Hepatocyte (in vitro differentiated cells): ENCODE data around the gene SPRYD3. TPM values are rescaled to one million over a fixed set of nuclear protein-coding genes. Genes with fewer than 3 reads are reported as not detected.

Source experiments
- DNase-seq: peaks from one replicate; pipeline ENCODE4 v3.0.0-alpha.2; 2016; ENCODE audit warnings: low spot score
- H2AFZ ChIP-seq: fragments of 200-600 bp; sonication (generic); 2 replicates; pipeline ENCODE4 v1.6.0; 2016; ENCODE audit warnings: antibody characterized with exemption, mild to moderate bottlenecking
- H3K27ac ChIP-seq: fragments of 200-600 bp; sonication (generic); 2 replicates; pipeline ENCODE4 v1.5.1; 2016; ENCODE audit warnings: mild to moderate bottlenecking
- H3K27me3 ChIP-seq: fragments of 200-600 bp; sonication (generic); 2 replicates; pipeline ENCODE4 v1.6.1; 2016
- H3K36me3 ChIP-seq: fragments of 200-600 bp; sonication (generic); replicated peaks from 2 replicates; pipeline ENCODE4 v1.5.1; 2016; ENCODE audit warnings: low read depth; ENCODE audit not compliant: insufficient read depth
- H3K4me1 ChIP-seq: fragments of 200-600 bp; sonication (generic); 2 replicates; pipeline ENCODE4 v1.5.1; 2016; ENCODE audit warnings: mild to moderate bottlenecking, moderate library complexity; ENCODE audit not compliant: insufficient read depth
- H3K4me2 ChIP-seq: fragments of 200-600 bp; sonication (generic); 2 replicates; pipeline ENCODE4 v1.6.0; 2016
- H3K4me3 ChIP-seq: fragments of 200-600 bp; sonication (generic); 2 replicates; pipeline ENCODE4 v1.5.1; 2016; ENCODE audit warnings: mild to moderate bottlenecking
- H3K79me2 ChIP-seq: fragments of 200-600 bp; sonication (generic); 2 replicates; pipeline ENCODE4 v1.6.0; 2017; ENCODE audit warnings: mild to moderate bottlenecking
- H3K9me2 ChIP-seq: fragments of 200-600 bp; sonication (generic); replicated peaks from 2 replicates; pipeline ENCODE4 v1.6.0; 2017; ENCODE audit warnings: mild to moderate bottlenecking; ENCODE audit not compliant: insufficient read depth
- H3K9me3 ChIP-seq: fragments of 200-600 bp; sonication (generic); 2 replicates; pipeline ENCODE4 v1.5.1; 2016; ENCODE audit warnings: low read depth, mild to moderate bottlenecking
- H4K20me1 ChIP-seq: fragments of 200-600 bp; sonication (generic); 2 replicates; pipeline ENCODE4 v1.6.0; 2016; ENCODE audit warnings: mild to moderate bottlenecking; ENCODE audit not compliant: insufficient read depth, poor library complexity, severe bottlenecking
- EZH2 ChIP-seq: fragments of 200-600 bp; sonication (generic); IDR thresholded peaks from 2 replicates; pipeline ENCODE4 v1.6.1; 2016; ENCODE audit warnings: antibody characterized with exemption, mild to moderate bottlenecking, borderline replicate concordance
- EZH2phosphoT487 ChIP-seq: fragments of 200-600 bp; sonication (generic); IDR thresholded peaks from one replicate; pipeline ENCODE4 v1.6.1; 2018; ENCODE audit warnings: antibody characterized with exemption, mild to moderate bottlenecking, low read depth, moderate library complexity; ENCODE audit not compliant: unreplicated experiment, severe bottlenecking
- WGBS: methylation state at CpG from one replicate; pipeline ENCODE4 v1.1.6; 2016; ENCODE audit warnings: low lambda C conversion rate; ENCODE audit errors: missing lambda C conversion rate; 5-methylcytosine and 5-hydroxymethylcytosine counted together
- microRNA-seq: library from miRNA; unstranded; fragments of <30 nt; microRNA quantifications from one replicate; pipeline ENCODE4, GENCODE V29; 2017
- polyA plus RNA-seq: library from polyadenylated mRNA; unstranded; fragments of >200 nt; fragmentation: Nextera tagmentation; extraction: Ambion mirVana; gene quantifications from 2 replicates; pipeline ENCODE4 v1.2.1, GENCODE V29; 2016
- small RNA-seq: library from RNA; depleted of rRNA; stranded (forward); fragments of <200 nt; gene quantifications from one replicate; pipeline ENCODE3, GENCODE V24; 2014
- total RNA-seq: library from RNA; depleted of rRNA; stranded (reverse); fragments of >200 nt; gene quantifications from 2 replicates; pipeline ENCODE4 v1.2.3, GENCODE V29; 2014
- TF ChIP-seq, protein P1 (sequence below): fragments of 200-600 bp; sonication (generic); IDR thresholded peaks from 2 replicates; pipeline ENCODE4 v1.5.1; 2016; ENCODE audit warnings: antibody characterized with exemption, mild to moderate bottlenecking; ENCODE audit not compliant: poor library complexity

The SPRYD3 gene
- total and polyA plus RNA-seq, 2 experiments from 2014 or later = 20.9 to 24.6 TPM

GRCh38 chr12:53014709-53015108 lies 64.5 kb downstream of the SPRYD3 start:
- Histone ChIP-seq H3K27ac (peak overlapping the region; percentile 17), H3K79me2 (peaks cover 96% of the 10 kb centered on the region)

More at GRCh38 chr12:53014709-53015108, 64.5 kb downstream of the SPRYD3 start:
- Histone ChIP-seq H2AFZ (no peak overlapping the region), H3K27me3 (no peaks in the 10 kb centered on the region), H4K20me1 (peaks cover 87% of the 10 kb centered on the region), H3K4me1 (peaks cover 26% of the 10 kb centered on the region), H3K9me3 (no peaks in the 10 kb centered on the region), H3K9me2 (no peaks in the 10 kb centered on the region), H3K4me2 (no peak overlapping the region), H3K36me3 (peaks cover under 1% of the 10 kb centered on the region), H3K4me3 (no peak overlapping the region)
- 98% methylated on average over 2 of the region's 2 CpGs for WGBS
- no peak for DNase-seq
- TF ChIP-seq EZH2 = no peak
- TF ChIP-seq, protein P1, sequence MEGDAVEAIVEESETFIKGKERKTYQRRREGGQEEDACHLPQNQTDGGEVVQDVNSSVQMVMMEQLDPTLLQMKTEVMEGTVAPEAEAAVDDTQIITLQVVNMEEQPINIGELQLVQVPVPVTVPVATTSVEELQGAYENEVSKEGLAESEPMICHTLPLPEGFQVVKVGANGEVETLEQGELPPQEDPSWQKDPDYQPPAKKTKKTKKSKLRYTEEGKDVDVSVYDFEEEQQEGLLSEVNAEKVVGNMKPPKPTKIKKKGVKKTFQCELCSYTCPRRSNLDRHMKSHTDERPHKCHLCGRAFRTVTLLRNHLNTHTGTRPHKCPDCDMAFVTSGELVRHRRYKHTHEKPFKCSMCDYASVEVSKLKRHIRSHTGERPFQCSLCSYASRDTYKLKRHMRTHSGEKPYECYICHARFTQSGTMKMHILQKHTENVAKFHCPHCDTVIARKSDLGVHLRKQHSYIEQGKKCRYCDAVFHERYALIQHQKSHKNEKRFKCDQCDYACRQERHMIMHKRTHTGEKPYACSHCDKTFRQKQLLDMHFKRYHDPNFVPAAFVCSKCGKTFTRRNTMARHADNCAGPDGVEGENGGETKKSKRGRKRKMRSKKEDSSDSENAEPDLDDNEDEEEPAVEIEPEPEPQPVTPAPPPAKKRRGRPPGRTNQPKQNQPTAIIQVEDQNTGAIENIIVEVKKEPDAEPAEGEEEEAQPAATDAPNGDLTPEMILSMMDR = no peak
- TF ChIP-seq EZH2phosphoT487 = no peak

Small RNA genes lying within 50 kb of the gene (microRNA-seq; reads per million reads assigned to microRNA genes)
- 4.0 reads per million for gene MIR6757

Small RNA genes lying within 50 kb of the gene (small RNA-seq; reads per million reads assigned to genes)
- not detected for gene MIR6757

Other genes with a start within 250 kb of the SPRYD3 start
- gene KRT79, start 245.1 kb downstream of the SPRYD3 start, total RNA-seq = 0.07 TPM in 1 of 2 replicates, not detected in the other
- gene KRT79, start 245.1 kb downstream of the SPRYD3 start, polyA plus RNA-seq = 0.44 TPM in 1 of 2 replicates, not detected in the other
- 0.08 TPM in 1 of 2 replicates, not detected in the other for gene KRT78, start 230.4 kb downstream of the SPRYD3 start, total RNA-seq
- not detected in 2 replicates for gene KRT78, start 230.4 kb downstream of the SPRYD3 start, polyA plus RNA-seq
- gene KRT8, start 174.3 kb downstream of the SPRYD3 start, total RNA-seq = 1,376 and 1,381 TPM in 2 replicates
- 2,058 and 2,283 TPM in 2 replicates for gene KRT8, start 174.3 kb downstream of the SPRYD3 start, polyA plus RNA-seq
- 676 and 753 TPM in 2 replicates for gene KRT18, start 130.3 kb downstream of the SPRYD3 start, total RNA-seq
- 1,621 and 1,849 TPM in 2 replicates for gene KRT18, start 130.3 kb downstream of the SPRYD3 start, polyA plus RNA-seq
- gene EIF4B, start 72.9 kb downstream of the SPRYD3 start, total RNA-seq = 435 and 449 TPM in 2 replicates
- gene EIF4B, start 72.9 kb downstream of the SPRYD3 start, polyA plus RNA-seq = 53.5 and 65.1 TPM in 2 replicates
- gene TNS2, start 29.3 kb downstream of the SPRYD3 start, total RNA-seq = 15.9 and 16.9 TPM in 2 replicates
- gene TNS2, start 29.3 kb downstream of the SPRYD3 start, polyA plus RNA-seq = 32.2 and 41.8 TPM in 2 replicates
- 21.8 and 25.1 TPM in 2 replicates for gene IGFBP6, start 18.3 kb upstream of the SPRYD3 start, total RNA-seq
- 81.2 and 86.0 TPM in 2 replicates for gene IGFBP6, start 18.3 kb upstream of the SPRYD3 start, polyA plus RNA-seq
- gene SOAT2, start 24.1 kb upstream of the SPRYD3 start, total RNA-seq = 18.9 and 21.8 TPM in 2 replicates
- gene SOAT2, start 24.1 kb upstream of the SPRYD3 start, polyA plus RNA-seq = 28.9 and 29.4 TPM in 2 replicates
- 13.2 and 23.2 TPM in 2 replicates for gene ZNF740, start 101.3 kb upstream of the SPRYD3 start, total RNA-seq
- gene ZNF740, start 101.3 kb upstream of the SPRYD3 start, polyA plus RNA-seq = 4.4 and 4.6 TPM in 2 replicates
- gene CSAD, start 101.5 kb upstream of the SPRYD3 start, total RNA-seq = 14.1 and 16.8 TPM in 2 replicates
- gene CSAD, start 101.5 kb upstream of the SPRYD3 start, polyA plus RNA-seq = 14.3 and 15.7 TPM in 2 replicates
- gene ITGB7, start 127.9 kb upstream of the SPRYD3 start, total RNA-seq = 0.23 TPM in 1 of 2 replicates, not detected in the other
- 1.0 TPM in 1 of 2 replicates, not detected in the other for gene ITGB7, start 127.9 kb upstream of the SPRYD3 start, polyA plus RNA-seq
- gene RARG, start 152.8 kb upstream of the SPRYD3 start, total RNA-seq = 15.1 and 20.9 TPM in 2 replicates
- gene RARG, start 152.8 kb upstream of the SPRYD3 start, polyA plus RNA-seq = 24.7 and 28.1 TPM in 2 replicates
- gene ESPL1, start 188.9 kb upstream of the SPRYD3 start, total RNA-seq = 7.6 and 9.0 TPM in 2 replicates
- 4.4 and 5.8 TPM in 2 replicates for gene ESPL1, start 188.9 kb upstream of the SPRYD3 start, polyA plus RNA-seq
- gene PFDN5, start 216.2 kb upstream of the SPRYD3 start, total RNA-seq = 377 and 379 TPM in 2 replicates
- gene PFDN5, start 216.2 kb upstream of the SPRYD3 start, polyA plus RNA-seq = 415 and 441 TPM in 2 replicates
- 25.5 and 35.8 TPM in 2 replicates for gene MYG1, start 220.3 kb upstream of the SPRYD3 start, total RNA-seq
- 34.6 and 35.9 TPM in 2 replicates for gene MYG1, start 220.3 kb upstream of the SPRYD3 start, polyA plus RNA-seq
- gene AAAS, start 242.2 kb upstream of the SPRYD3 start, total RNA-seq = 57.3 and 60.3 TPM in 2 replicates
- 70.6 and 79.9 TPM in 2 replicates for gene AAAS, start 242.2 kb upstream of the SPRYD3 start, polyA plus RNA-seq